Transverse colon (tissue), 4 donors: Measurements from ENCODE around the gene LRRC61. TPM values are rescaled to one million over a fixed set of nuclear protein-coding genes. Genes with fewer than 3 reads are reported as not detected.

ENCODE experiments used
- DNase-seq: peaks from one replicate; pipeline ENCODE4 v3.0.0-alpha.2; 2019
- H3K27ac ChIP-seq, 4 donors: fragments of 200-600 bp; sonication (generic); 2 replicates each; pipeline ENCODE4 v1.5.1; 2016 to 2018; ENCODE audit warnings: inconsistent platforms in 4 of 4
- H3K27me3 ChIP-seq: fragments of 200-600 bp; sonication (generic); 2 replicates; pipeline ENCODE4 v1.5.1; 2017; ENCODE audit warnings: inconsistent platforms
- H3K36me3 ChIP-seq, 4 donors: fragments of 200-600 bp; sonication (generic); 2 replicates each; pipeline ENCODE4 v1.5.1; 2017 to 2019; ENCODE audit warnings: inconsistent platforms in 4 of 4
- H3K4me1 ChIP-seq, 4 donors: fragments of 200-600 bp; sonication (generic); 2 replicates each; pipeline ENCODE4 v1.5.1; 2017 to 2020; ENCODE audit warnings: inconsistent platforms in 4 of 4
- H3K4me3 ChIP-seq, 4 donors: fragments of 200-600 bp; sonication (generic); 1 replicate in 1 of 4; 2 replicates in 3 of 4; pipeline versions ENCODE4 v1.5.1 to v1.6.1; 2017 to 2019; ENCODE audit warnings: inconsistent platforms in 4 of 4
- H3K9me3 ChIP-seq, 2 donors: fragments of 200-600 bp; sonication (generic); 2 replicates each; pipeline ENCODE4 v1.5.1; 2017 to 2019; ENCODE audit warnings: inconsistent platforms in 2 of 2
- CTCF ChIP-seq, 5 experiments: fragments of 200-600 bp in 3 of 5; fragments of 450-650 bp in 2 of 5; sonication (generic) in 3 of 5; IDR thresholded peaks; 1 replicate in 2 of 5; 2 replicates in 3 of 5; pipeline ENCODE4 v1.5.1; 2016 to 2017; ENCODE audit warnings: antibody characterized with exemption in 5 of 5, inconsistent platforms in 3 of 5, mild to moderate bottlenecking in 2 of 5, moderate library complexity in 1 of 5
- EP300 ChIP-seq: sonication (generic); formaldehyde crosslinking; IDR thresholded peaks from one replicate; pipeline ENCODE4 v1.6.1; 2017; ENCODE audit warnings: antibody characterized with exemption, low read depth
- POLR2A ChIP-seq: fragments of 450-650 bp; IDR thresholded peaks from one replicate; pipeline ENCODE4 v1.6.1; 2016; ENCODE audit warnings: antibody characterized with exemption, mild to moderate bottlenecking, moderate library complexity
- POLR2AphosphoS5 ChIP-seq, 3 donors: sonication (generic); formaldehyde crosslinking; IDR thresholded peaks; one replicate each; pipeline ENCODE4 v1.6.1; 2016; ENCODE audit warnings: antibody characterized with exemption in 3 of 3
- WGBS, 2 donors: methylation state at CpG; one replicate each; pipeline ENCODE4 v1.1.5; 2018; ENCODE audit warnings: low coverage in 1 of 2; 5-methylcytosine and 5-hydroxymethylcytosine counted together
- in situ Hi-C, 4 donors: fragments of 200-750 bp; cut with MboI; loops; one replicate each; pipeline versions ENCODE4 v1.15.0 to v1.15.1; 2017; ENCODE audit warnings: low sequenced_read_pairs in 3 of 4, low pct_ligation_motif_present in 1 of 4, low pct_unique_long_range_greater_than_20kb in 1 of 4
- intact Hi-C: fragments of 100-400 bp; cut with DNase I; formaldehyde crosslinking; loops from one replicate; pipeline ENCODE4 v1.15.1; 2023; ENCODE audit warnings: low total_unique reads
- total RNA-seq, 4 donors: library from RNA; depleted of rRNA; stranded (reverse); fragments of >200 nt; gene quantifications; one replicate each; pipeline ENCODE4 v1.1.0, GENCODE V29; 2016

Gene LRRC61
- total RNA-seq, 4 donors from 2014 or later: 1.4 to 55.4 (median 17.2) TPM

- H3K9me3 ChIP-seq: no peaks in the 10 kb centered on the region
- peaks cover 11% of the 10 kb centered on the region for H3K27me3 ChIP-seq
- H3K4me1 ChIP-seq: peaks cover 15 to 51% (median 43%) of the 10 kb centered on the region in 4 donors
- peak overlapping the region; percentile 43 to 61 (median 47) for H3K4me3 ChIP-seq
- WGBS, 2 donors: 9 to 20% methylated on average over 3 to 29 of the region's 29 CpGs
- H3K36me3 ChIP-seq: no peaks in the 10 kb centered on the region
- peak overlapping the region; percentile 84 to 94 (median 86) for H3K27ac ChIP-seq
- TF ChIP-seq CTCF (IDR thresholded peaks at IDR 0.05) (no peak), POLR2AphosphoS5 (IDR thresholded peaks at IDR 0.05) (no peak), POLR2A (no peak), EP300 (no peak)
- no peak for DNase-seq
- in situ Hi-C loops: no loop called here
- intact Hi-C loops: no loop called here
Observed at GRCh38 chr7:150340875-150341262, 17.7 kb downstream of the LRRC61 start.

- DNase-seq: peak; percentile 53
- TF ChIP-seq POLR2AphosphoS5 (IDR thresholded peaks at IDR 0.05) (peak in 1 of 3 donors; percentile 10), CTCF (IDR thresholded peaks at IDR 0.05) (no peak), POLR2A (no peak), EP300 (no peak)
- WGBS, 2 donors: 11% methylated on average over 37 of the region's 49 CpGs; no CpG with 5 or more reads in 1 of the 2 donors
- intact Hi-C loops (no loop called here), in situ Hi-C loops (no loop called here)
- peak within 1 kb of the TSS; percentile 84 to 94 (median 86) for H3K27ac ChIP-seq
- peaks cover 10 to 46% (median 38%) of the 10 kb centered on the region in 4 donors for H3K4me1 ChIP-seq
- no peaks in the 10 kb centered on the region for H3K36me3 ChIP-seq
- peak within 1 kb of the TSS; percentile 43 to 61 (median 47) for H3K4me3 ChIP-seq
- H3K9me3 ChIP-seq: no peaks in the 10 kb centered on the region
- peaks cover 11% of the 10 kb centered on the region for H3K27me3 ChIP-seq
Observed at GRCh38 chr7:150341263-150342120, 18.3 kb downstream of the LRRC61 start, which contains the start of gene RARRES2. RARRES2 (minus strand) TSS chr7:150341629; CDS start chr7:150340609, 1,020 bp downstream.

GRCh38 chr7:150342121-150342408 lies 18.9 kb downstream of the LRRC61 start:
- Histone ChIP-seq H3K4me1 (peaks cover 5 to 42% (median 36%) of the 10 kb centered on the region in 4 donors), H3K36me3 (no peaks in the 10 kb centered on the region), H3K27me3 (peaks cover 11% of the 10 kb centered on the region), H3K9me3 (no peaks in the 10 kb centered on the region), H3K27ac (peak overlapping the region; percentile 84 to 94 (median 86)), H3K4me3 (no peak overlapping the region)
- DNase-seq: no peak
- in situ Hi-C loops (no loop called here), intact Hi-C loops (no loop called here)
- TF ChIP-seq CTCF (IDR thresholded peaks at IDR 0.05) (no peak), EP300 (no peak), POLR2AphosphoS5 (IDR thresholded peaks at IDR 0.05) (no peak), POLR2A (no peak)
- WGBS, 2 donors: 75% methylated on average over 9 of the region's 9 CpGs; no CpG with 5 or more reads in 1 of the 2 donors

GRCh38 chr7:150343225-150343624 lies 20.1 kb downstream of the LRRC61 start:
- Histone ChIP-seq H3K9me3 (no peaks in the 10 kb centered on the region), H3K27ac (no peak overlapping the region), H3K36me3 (no peaks in the 10 kb centered on the region), H3K4me3 (no peak overlapping the region), H3K4me1 (peaks cover 5 to 31% (median 26%) of the 10 kb centered on the region in 4 donors), H3K27me3 (peaks cover 11% of the 10 kb centered on the region)
- no peak for DNase-seq
- WGBS, 2 donors: 60 to 71% methylated on average over 1 to 2 of the region's 2 CpGs
- intact Hi-C loops (no loop called here), in situ Hi-C loops (no loop called here)
- TF ChIP-seq POLR2AphosphoS5 (IDR thresholded peaks at IDR 0.05) (no peak), EP300 (no peak), CTCF (IDR thresholded peaks at IDR 0.05) (no peak), POLR2A (no peak)
